H1 (cell line): ENCODE measurements around the gene TLCD3A. TPM values are rescaled to one million over a fixed set of nuclear protein-coding genes. Genes with fewer than 3 reads are reported as not detected.

Source experiments
- CTCF ChIA-PET: fragments of 300-600 bp; sonication (Branson Sonifier 250); formaldehyde crosslinking; loops from one replicate; lab custom pipeline; 2021; ENCODE audit not compliant: partially characterized antibody; lab: Charles Lee
- POLR2A ChIA-PET: fragments of 300-600 bp; sonication (Branson Sonifier 250); formaldehyde crosslinking; loops from one replicate; lab custom pipeline; 2021; ENCODE audit warnings: inconsistent platforms; ENCODE audit not compliant: partially characterized antibody; lab: Charles Lee
- DNase-seq, 2 experiments: peaks; one replicate each; pipeline versions ENCODE4 v3.0.0 to v3.0.0-alpha.2; 2010 to 2022; ENCODE audit warnings: low spot score in 2 of 2, low read depth in 1 of 2, mixed read lengths in 1 of 2
- FAIRE-seq: peaks from 2 replicates; lab custom pipeline; 2011; peaks lifted over from hg19 to GRCh38; lab: Jason Lieb, UNC
- H2AFZ ChIP-seq: 2 replicates; pipeline ENCODE4 v1.8.1; 2012; ENCODE audit warnings: low read length, inconsistent platforms
- H2AK5ac ChIP-seq: 2 replicates; pipeline ENCODE4 v1.6.1; 2013; ENCODE audit warnings: low read depth, low read length
- H2BK120ac ChIP-seq: replicated peaks from 2 replicates; pipeline ENCODE3; 2013; ENCODE audit warnings: low read depth, low read length, inconsistent platforms
- H2BK12ac ChIP-seq: 2 replicates; pipeline ENCODE4 v1.6.1; 2013; ENCODE audit warnings: low read depth, low read length
- H2BK15ac ChIP-seq: 2 replicates; pipeline ENCODE4 v1.6.1; 2013; ENCODE audit warnings: low read length
- H2BK20ac ChIP-seq: 2 replicates; pipeline ENCODE4 v1.6.1; 2013; ENCODE audit warnings: low read length
- H2BK5ac ChIP-seq: 2 replicates; pipeline ENCODE4 v1.6.1; 2013; ENCODE audit warnings: low read depth, low read length
- H3K14ac ChIP-seq: 2 replicates; pipeline ENCODE4 v1.6.1; 2013; ENCODE audit warnings: inconsistent platforms; ENCODE audit not compliant: insufficient read length
- H3K18ac ChIP-seq: 2 replicates; pipeline ENCODE4 v1.6.1; 2013; ENCODE audit warnings: low read length; ENCODE audit errors: extremely low read depth
- H3K23ac ChIP-seq: 2 replicates; pipeline ENCODE4 v1.6.1; 2013; ENCODE audit warnings: inconsistent platforms; ENCODE audit not compliant: insufficient read length
- H3K23me2 ChIP-seq: 2 replicates; pipeline ENCODE4 v1.6.1; 2013; ENCODE audit warnings: low read depth, low read length
- H3K27ac ChIP-seq: 2 replicates; pipeline ENCODE4 v1.6.1; 2011; ENCODE audit warnings: low read depth, low read length, inconsistent platforms
- H3K27me3 ChIP-seq, 4 experiments: replicated peaks in 1 of 4; 1 replicate in 1 of 4; 2 replicates in 3 of 4; pipeline versions ENCODE4 v1.6.1 to v1.8.1; 2011 to 2013; ENCODE audit warnings: low read length in 3 of 4, mild to moderate bottlenecking in 3 of 4, inconsistent platforms in 2 of 4, mixed read lengths in 2 of 4, moderate library complexity in 1 of 4; ENCODE audit not compliant: control insufficient read depth in 3 of 4, insufficient read depth in 3 of 4; ENCODE audit errors: extremely low read depth in 1 of 4
- H3K36me3 ChIP-seq, 4 experiments: 2 replicates each; pipeline versions ENCODE4 v1.6.1 to v1.8.1; 2011 to 2013; ENCODE audit warnings: mild to moderate bottlenecking in 4 of 4, low read length in 3 of 4, moderate library complexity in 2 of 4, control low read depth in 1 of 4, inconsistent platforms in 1 of 4; ENCODE audit not compliant: insufficient read depth in 4 of 4, control insufficient read depth in 2 of 4
- H3K4ac ChIP-seq: replicated peaks from 2 replicates; pipeline ENCODE3; 2013; ENCODE audit warnings: low read length, low read depth, mixed read lengths, inconsistent platforms; ENCODE audit not compliant: insufficient read length
- H3K4me1 ChIP-seq, 4 experiments: replicated peaks in 1 of 4; 1 replicate in 1 of 4; 2 replicates in 3 of 4; pipeline versions ENCODE4 v1.6.1 to v1.8.1; 2011 to 2013; ENCODE audit warnings: low read length in 3 of 4, inconsistent platforms in 2 of 4, mixed read lengths in 1 of 4; ENCODE audit not compliant: insufficient read depth in 4 of 4, control insufficient read depth in 3 of 4
- H3K4me2 ChIP-seq, 2 experiments: 2 replicates each; pipeline versions ENCODE4 v1.6.1 to v1.8.1; 2011 to 2013; ENCODE audit warnings: low read depth in 2 of 2, low read length in 2 of 2, control low read depth in 1 of 2, inconsistent platforms in 1 of 2, mild to moderate bottlenecking in 1 of 2; ENCODE audit not compliant: insufficient read depth in 1 of 2
- H3K4me3 ChIP-seq, 4 experiments: fragments of 200-600, 300-600 bp in 1 of 4; sonication (generic), shearing (Covaris generic), sonication (Bioruptor Twin) in 1 of 4; 2 replicates each; pipeline versions ENCODE4 v1.5.1 to v1.8.1; 2011 to 2016; ENCODE audit warnings: low read length in 4 of 4, low read depth in 3 of 4, control low read depth in 2 of 4, inconsistent platforms in 2 of 4, mild to moderate bottlenecking in 2 of 4, mixed read lengths in 1 of 4, moderate library complexity in 1 of 4; ENCODE audit not compliant: insufficient read depth in 2 of 4; ENCODE audit errors: extremely low read depth in 1 of 4
- H3K56ac ChIP-seq: replicated peaks from 2 replicates; pipeline ENCODE3; 2013; ENCODE audit warnings: low read depth, mild to moderate bottlenecking, mixed read lengths, low read length, inconsistent platforms; ENCODE audit not compliant: insufficient read length
- H3K79me1 ChIP-seq: 2 replicates; pipeline ENCODE4 v1.6.1; 2013; ENCODE audit warnings: low read depth, low read length, control low read depth
- H3K79me2 ChIP-seq, 2 experiments: 2 replicates each; pipeline versions ENCODE4 v1.6.1 to v1.8.1; 2012 to 2013; ENCODE audit warnings: low read length in 2 of 2, mild to moderate bottlenecking in 2 of 2, inconsistent platforms in 1 of 2; ENCODE audit not compliant: insufficient read depth in 2 of 2, control insufficient read depth in 1 of 2
- H3K9ac ChIP-seq, 4 experiments: replicated peaks in 1 of 4; 1 replicate in 1 of 4; 2 replicates in 3 of 4; pipeline versions ENCODE4 v1.6.1 to v1.8.1; 2011 to 2013; ENCODE audit warnings: low read depth in 3 of 4, low read length in 3 of 4, control low read depth in 2 of 4, mild to moderate bottlenecking in 2 of 4, moderate library complexity in 2 of 4, inconsistent platforms in 1 of 4; ENCODE audit errors: extremely low read depth in 1 of 4
- H3K9me3 ChIP-seq, 2 experiments: 2 replicates each; pipeline versions ENCODE4 v1.6.1 to v1.8.1; 2012 to 2013; ENCODE audit warnings: mild to moderate bottlenecking in 2 of 2, moderate library complexity in 2 of 2, control low read depth in 1 of 2, inconsistent platforms in 1 of 2, low read depth in 1 of 2, low read length in 1 of 2, mixed read lengths in 1 of 2; ENCODE audit not compliant: insufficient read depth in 2 of 2
- H4K20me1 ChIP-seq, 2 experiments: replicated peaks in 1 of 2; 2 replicates each; pipeline versions ENCODE3 to v1.8.1; 2011 to 2013; ENCODE audit warnings: inconsistent platforms in 2 of 2, low read length in 2 of 2, mild to moderate bottlenecking in 1 of 2; ENCODE audit not compliant: insufficient read depth in 2 of 2, control insufficient read depth in 1 of 2
- H4K5ac ChIP-seq: 2 replicates; pipeline ENCODE4 v1.6.1; 2013; ENCODE audit warnings: low read length, low read depth, mixed read lengths, inconsistent platforms; ENCODE audit not compliant: insufficient read length
- H4K8ac ChIP-seq: 2 replicates; pipeline ENCODE4 v1.8.0; 2013; ENCODE audit warnings: mild to moderate bottlenecking, moderate library complexity, low read length, inconsistent platforms; ENCODE audit not compliant: insufficient read depth; ENCODE audit errors: extremely low read depth
- H4K91ac ChIP-seq: replicated peaks from 2 replicates; pipeline ENCODE3; 2013; ENCODE audit warnings: low read length, mixed read lengths, inconsistent platforms; ENCODE audit not compliant: insufficient read length
- CHD1 ChIP-seq: IDR thresholded peaks from 2 replicates; pipeline ENCODE4 v1.6.1; 2012; ENCODE audit warnings: low read depth, low read length, improper control_type of control experiment
- RBBP5 ChIP-seq: IDR thresholded peaks from 2 replicates; pipeline ENCODE4 v1.7.1; 2012; ENCODE audit warnings: low read depth, mild to moderate bottlenecking, inconsistent platforms, low read length, moderate library complexity, borderline replicate concordance
- RXRA ChIP-seq: IDR thresholded peaks from 2 replicates; pipeline ENCODE4 v1.6.1; 2011; ENCODE audit warnings: low read depth, mild to moderate bottlenecking, low read length, moderate library complexity; ENCODE audit not compliant: insufficient read depth
- SIN3A ChIP-seq, 2 experiments: IDR thresholded peaks in 1 of 2; conservative IDR thresholded peaks in 1 of 2; 2 replicates each; pipeline ENCODE4 v1.6.1; 2011 to 2012; ENCODE audit warnings: low read length in 2 of 2, improper control_type of control experiment in 1 of 2, low read depth in 1 of 2, mild to moderate bottlenecking in 1 of 2
- WGBS, 2 experiments: shearing (Covaris generic) in 1 of 2; methylation state at CpG; one replicate each; pipeline versions ENCODE4 v1.1.6 to v1.1.7; 2013 to 2015; ENCODE audit warnings: low lambda C conversion rate in 2 of 2, mixed read lengths in 2 of 2, inconsistent platforms in 1 of 2, low coverage in 1 of 2, missing lambda C conversion rate in 1 of 2; ENCODE audit not compliant: insufficient replicate concordance in 2 of 2, insufficient coverage in 1 of 2, insufficient read length in 1 of 2; ENCODE audit errors: extremely low coverage in 1 of 2, missing lambda C conversion rate in 1 of 2; 5-methylcytosine and 5-hydroxymethylcytosine counted together
- polyA plus RNA-seq, 7 experiments: library from polyadenylated mRNA; depleted of rRNA in 3 of 7; stranded (reverse) in 5 of 7; unstranded in 2 of 7; fragments of >200 nt in 5 of 7; fragments of 200-250 nt in 2 of 7; gene quantifications; 1 replicate in 5 of 7; 2 replicates in 1 of 7; 4 replicates in 1 of 7; pipeline versions ENCODE4 v1.2.1 to v1.2.3, GENCODE V29; 2011 to 2013; ENCODE audit warnings: missing spikeins in 2 of 7, mixed read lengths in 2 of 7
- total RNA-seq: library from RNA; stranded (reverse); fragmentation: NEBNext Ultra II Directional; extraction: Animal tissue kit (Norgen Biotek cat#: 25700); gene quantifications from 2 replicates; pipeline ENCODE4 v1.2.1, GENCODE V29; 2021

The TLCD3A gene
- total and polyA plus RNA-seq, 2 of the 8 experiments (the other 6 are each of a cell fraction or from before 2014, with no cell fraction given), result 26.1 to 48.8 TPM

GRCh38 chr17:704111-704864 is 28.1 kb upstream of the TLCD3A start:
- H4K8ac ChIP-seq, result no peak overlapping the region
- no peak overlapping the region for H2AK5ac ChIP-seq
- no peak overlapping the region for H3K18ac ChIP-seq
- ChIA-PET POLR2A (interaction anchor here (1.7 kb wide), 1 partner anchor 38 kb away, joined by 4 read pairs; no protein-coding TSS in a partner anchor), CTCF (interaction anchor here (1.0 to 7.4 kb wide), 7 partner anchors 11 to 395 kb away, joined by 3 to 73 read pairs (median 4); partner anchors contain the start of genes RFLNB and VPS53)
- H3K79me1 ChIP-seq, result peaks cover under 1% of the 10 kb centered on the region; the same call in 1 of the 2 replicates
- no peaks in the 10 kb centered on the region for H3K9me3 ChIP-seq
- H4K5ac ChIP-seq, result no peak overlapping the region
- H3K27ac ChIP-seq, result no peak overlapping the region
- H3K4me3 ChIP-seq, result no peak overlapping the region
- no peak overlapping the region for H2BK12ac ChIP-seq
- no peaks in the 10 kb centered on the region for H3K27me3 ChIP-seq
- H2BK15ac ChIP-seq, result no peak overlapping the region
- WGBS, 2 experiments, result 86% methylated on average over 4 of the region's 4 CpGs; no CpG with 5 or more reads in 1 of the 2 experiments
- H3K56ac ChIP-seq, result no peak overlapping the region
- H3K4me2 ChIP-seq, result no peak overlapping the region
- peaks cover 3 to 8% (median 5%) of the 10 kb centered on the region in 4 experiments; a peak in 5 of 8 replicates for H3K36me3 ChIP-seq
- H3K14ac ChIP-seq, result no peak overlapping the region
- H2BK120ac ChIP-seq, result no peak overlapping the region
- H3K23ac ChIP-seq, result no peak overlapping the region
- FAIRE-seq (no peak), DNase-seq (no peak)
- H3K23me2 ChIP-seq, result no peaks in the 10 kb centered on the region
- no peaks in the 10 kb centered on the region for H3K4me1 ChIP-seq
- peaks cover 0 to 13% of the 10 kb centered on the region in 2 experiments; a peak in 1 of 4 replicates for H3K79me2 ChIP-seq
- H4K91ac ChIP-seq, result no peak overlapping the region
- no peak overlapping the region for H2AFZ ChIP-seq
- no peak overlapping the region for H3K9ac ChIP-seq
- H3K4ac ChIP-seq, result no peak overlapping the region
- H2BK5ac ChIP-seq, result no peak overlapping the region
- no peak overlapping the region for H2BK20ac ChIP-seq
- H4K20me1 ChIP-seq, result peaks cover 3% of the 10 kb centered on the region in 2 experiments
- no peak for TF ChIP-seq CHD1
- no peak for TF ChIP-seq RBBP5
- TF ChIP-seq RXRA, result no peak
- TF ChIP-seq SIN3A (conservative IDR thresholded peaks at IDR 0.05 in 1 of 2, IDR thresholded peaks at IDR 0.05 in 1 of 2; ENCODE audit: low read depth in 1 of 2, low read length in 2 of 2), result no peak
